DOHH2 (cell line): ENCODE data around the gene MINDY2.
"Not testable (repeated sequence)": the region's sequence is repeated elsewhere in the genome, so short reads cannot be mapped to it uniquely, and the experiment has no call there.

Experiments used
- CTCF ChIP-seq: fragments of 200-600 bp; sonication (generic); IDR thresholded peaks from one replicate; pipeline ENCODE4 v1.5.1; 2014; ENCODE audit warnings: antibody characterized with exemption, mild to moderate bottlenecking, low read depth, low read length; ENCODE audit not compliant: poor library complexity, severe bottlenecking
- EZH2phosphoT487 ChIP-seq: fragments of 200-600 bp; sonication (generic); IDR thresholded peaks from 2 replicates; pipeline ENCODE4 v1.6.1; 2017; ENCODE audit warnings: borderline replicate concordance, mild to moderate bottlenecking, antibody characterized with exemption, low read length, moderate library complexity, mixed read lengths

- TF ChIP-seq CTCF, EZH2phosphoT487: not testable (repeated sequence)
Observed at GRCh38 chr15:58823267-58823666, 52.2 kb downstream of the MINDY2 start.
